CD4-positive, alpha-beta T cell treated with Interleukin-17A for 1 hour (primary cell): Measurements from ENCODE around the gene GPBAR1.
"Not testable (repeated sequence)": the region's sequence is repeated elsewhere in the genome, so short reads cannot be mapped to it uniquely, and the experiment has no call there.

Source experiments
- DNase-seq: peaks from one replicate; pipeline ENCODE4 v3.0.0-alpha.2; 2020

Gene GPBAR1

GRCh38 chr2:218270721-218271486 is 10.1 kb downstream of the GPBAR1 start:
- DNase-seq, result no peak

- no peak for DNase-seq
These were observed 10.6 kb downstream of the GPBAR1 start for GRCh38 chr2:218271487-218271797.

- DNase-seq, result no peak
These were observed 11.2 kb downstream of the GPBAR1 start for GRCh38 chr2:218271865-218272530.

- peak; percentile 87 for DNase-seq
These were observed 11.9 kb downstream of the GPBAR1 start for GRCh38 chr2:218272531-218273212.

GRCh38 chr2:218273214-218273907 is 12.5 kb downstream of the GPBAR1 start:
- DNase-seq, result not testable (repeated sequence)

- DNase-seq, result no peak
These were observed 13.1 kb downstream of the GPBAR1 start for GRCh38 chr2:218273908-218274249.

GRCh38 chr2:218274586-218274985 is 13.8 kb downstream of the GPBAR1 start:
- no peak for DNase-seq

- no peak for DNase-seq
These were observed 14.7 kb downstream of the GPBAR1 start for GRCh38 chr2:218275371-218276072.

GRCh38 chr2:218276986-218277755 is 16.4 kb downstream of the GPBAR1 start:
- DNase-seq, result no peak

- DNase-seq, result no peak
These were observed 17.1 kb downstream of the GPBAR1 start for GRCh38 chr2:218277921-218278320.

- no peak for DNase-seq
These were observed 17.9 kb downstream of the GPBAR1 start for GRCh38 chr2:218278531-218279360.

- no peak for DNase-seq
These were observed 19.6 kb downstream of the GPBAR1 start for GRCh38 chr2:218280260-218280870.

GRCh38 chr2:218281449-218281848 is 20.6 kb downstream of the GPBAR1 start:
- DNase-seq, result no peak

GRCh38 chr2:218282173-218282991 is 21.6 kb downstream of the GPBAR1 start:
- DNase-seq, result no peak

GRCh38 chr2:218284106-218284811 is 23.4 kb downstream of the GPBAR1 start:
- DNase-seq, result peak; percentile 72

GRCh38 chr2:218285604-218286003 is 24.8 kb downstream of the GPBAR1 start:
- peak; percentile 42 for DNase-seq

- DNase-seq, result peak; percentile 93
These were observed 26.0 kb downstream of the GPBAR1 start for GRCh38 chr2:218286570-218287459.
